HEK293 (cell line): ENCODE data around the gene CD300LB.

Experiments used
- CTCF ChIA-PET: fragments of 350-600 bp; formaldehyde crosslinking; extraction: SDS; loops from one replicate; lab custom pipeline; 2021; ENCODE audit warnings: antibody characterized with exemption; lab: Yijun Ruan, JAX
- POLR2A ChIA-PET: fragments of 300-600 bp; formaldehyde crosslinking; extraction: SDS; loops from one replicate; lab custom pipeline; 2020; ENCODE audit warnings: antibody characterized with exemption, inconsistent platforms; lab: Yijun Ruan, JAX
- H3K27ac ChIP-seq: fragments of 200-500 bp; sonication (Bioruptor generic); 2 replicates; pipeline ENCODE4 v1.5.1; 2014; ENCODE audit warnings: low read depth, low read length, control low read depth, inconsistent platforms; ENCODE audit errors: extremely low read depth
- H3K36me3 ChIP-seq, 2 experiments: fragments of 200-500 bp in 1 of 2; sonication (Bioruptor generic) in 1 of 2; 1 replicate in 1 of 2; 2 replicates in 1 of 2; pipeline ENCODE4 v1.5.1; 2014 to 2017; ENCODE audit warnings: inconsistent platforms in 2 of 2, low read length in 2 of 2; ENCODE audit not compliant: control insufficient read depth in 2 of 2, insufficient read depth in 1 of 2
- H3K4me1 ChIP-seq: fragments of 200-500 bp; sonication (Bioruptor generic); 2 replicates; pipeline ENCODE4 v1.5.1; 2014; ENCODE audit warnings: mild to moderate bottlenecking, low read length, inconsistent platforms; ENCODE audit not compliant: control insufficient read depth, insufficient read depth
- H3K4me3 ChIP-seq: 2 replicates; pipeline ENCODE4 v1.5.1; 2011; ENCODE audit warnings: low read depth, mild to moderate bottlenecking, control low read depth, low read length, moderate library complexity
- H3K9me3 ChIP-seq: fragments of 200-500 bp; sonication (Bioruptor generic); 2 replicates; pipeline ENCODE4 v1.5.1; 2014; ENCODE audit warnings: low read depth, low read length, inconsistent platforms; ENCODE audit not compliant: control insufficient read depth, insufficient read depth
- BCL11A ChIP-seq: fragments of 450-650 bp; formaldehyde crosslinking; IDR thresholded peaks from 2 replicates; pipeline ENCODE4 v1.5.1; 2016; ENCODE audit warnings: low read depth, missing biosample characterization, missing genetic modification characterization
- FEZF1 ChIP-seq: fragments of 450-650 bp; formaldehyde crosslinking; IDR thresholded peaks from 2 replicates; pipeline ENCODE4 v1.5.1; 2016; ENCODE audit warnings: missing biosample characterization, missing genetic modification characterization
- PRDM10 ChIP-seq: fragments of 450-650 bp; formaldehyde crosslinking; IDR thresholded peaks from 2 replicates; pipeline ENCODE4 v1.5.1; 2016; ENCODE audit warnings: missing biosample characterization, missing genetic modification characterization
- ZFP37 ChIP-seq: fragments of 450-650 bp; formaldehyde crosslinking; IDR thresholded peaks from 2 replicates; pipeline ENCODE4 v1.5.1; 2016; ENCODE audit warnings: missing biosample characterization, missing genetic modification characterization
- ZNF146 ChIP-seq: fragments of 450-650 bp; formaldehyde crosslinking; IDR thresholded peaks from 2 replicates; pipeline ENCODE4 v1.5.1; 2016; ENCODE audit warnings: missing biosample characterization, missing genetic modification characterization
- ZNF24 ChIP-seq: fragments of 450-650 bp; formaldehyde crosslinking; IDR thresholded peaks from 2 replicates; pipeline ENCODE4 v1.5.1; 2016; ENCODE audit warnings: missing biosample characterization, missing genetic modification characterization
- ZNF292 ChIP-seq: fragments of 450-650 bp; formaldehyde crosslinking; IDR thresholded peaks from 2 replicates; pipeline ENCODE4 v1.5.1; 2016; ENCODE audit warnings: low read depth, missing biosample characterization, missing genetic modification characterization, borderline replicate concordance
- ZNF311 ChIP-seq: fragments of 450-650 bp; formaldehyde crosslinking; IDR thresholded peaks from 2 replicates; pipeline ENCODE4 v1.5.1; 2017; ENCODE audit warnings: missing biosample characterization, missing genetic modification characterization, borderline replicate concordance
- ZNF354C ChIP-seq: fragments of 450-650 bp; formaldehyde crosslinking; IDR thresholded peaks from 2 replicates; pipeline ENCODE4 v1.5.1; 2016; ENCODE audit warnings: missing biosample characterization, missing genetic modification characterization, low read depth, borderline replicate concordance
- ZNF548 ChIP-seq: fragments of 450-650 bp; formaldehyde crosslinking; IDR thresholded peaks from 2 replicates; pipeline ENCODE4 v1.5.1; 2016; ENCODE audit warnings: missing biosample characterization, missing genetic modification characterization
- ZNF621 ChIP-seq: fragments of 450-650 bp; formaldehyde crosslinking; IDR thresholded peaks from 2 replicates; pipeline ENCODE4 v1.5.1; 2017; ENCODE audit warnings: missing biosample characterization, missing genetic modification characterization
- ZNF624 ChIP-seq: fragments of 450-650 bp; formaldehyde crosslinking; IDR thresholded peaks from 2 replicates; pipeline ENCODE4 v1.5.1; 2017; ENCODE audit warnings: missing biosample characterization, missing genetic modification characterization
- ZNF654 ChIP-seq: fragments of 450-650 bp; formaldehyde crosslinking; IDR thresholded peaks from 2 replicates; pipeline ENCODE4 v1.5.1; 2016; ENCODE audit warnings: low read depth, missing biosample characterization, missing genetic modification characterization
- ZNF670 ChIP-seq: fragments of 450-650 bp; formaldehyde crosslinking; IDR thresholded peaks from 2 replicates; pipeline ENCODE4 v1.5.1; 2016; ENCODE audit warnings: missing biosample characterization, missing genetic modification characterization, low read depth
- ZNF768 ChIP-seq: fragments of 450-650 bp; formaldehyde crosslinking; IDR thresholded peaks from 2 replicates; pipeline ENCODE4 v1.5.1; 2018; ENCODE audit warnings: missing biosample characterization, mild to moderate bottlenecking, missing genetic modification characterization
- ZNF791 ChIP-seq: fragments of 450-650 bp; formaldehyde crosslinking; IDR thresholded peaks from 2 replicates; pipeline ENCODE4 v1.5.1; 2016; ENCODE audit warnings: missing biosample characterization, missing genetic modification characterization
- ZSCAN23 ChIP-seq: fragments of 450-650 bp; formaldehyde crosslinking; IDR thresholded peaks from 2 replicates; pipeline ENCODE4 v1.5.1; 2016; ENCODE audit warnings: missing biosample characterization, missing genetic modification characterization
- ZSCAN30 ChIP-seq: fragments of 450-650 bp; IDR thresholded peaks from 2 replicates; pipeline ENCODE4 v1.5.1; 2018; ENCODE audit warnings: missing biosample characterization, mild to moderate bottlenecking, missing genetic modification characterization, moderate library complexity
- TF ChIP-seq, protein P1 (sequence below): fragments of 450-650 bp; formaldehyde crosslinking; IDR thresholded peaks from 2 replicates; pipeline ENCODE4 v1.5.1; 2016; ENCODE audit warnings: missing biosample characterization, missing genetic modification characterization, borderline replicate concordance
- TF ChIP-seq, protein P2 (sequence below): fragments of 450-650 bp; formaldehyde crosslinking; conservative IDR thresholded peaks from 2 replicates; pipeline ENCODE4 v1.5.1; 2016; ENCODE audit warnings: low read depth, missing biosample characterization, missing genetic modification characterization
- TF ChIP-seq, protein P3 (sequence below): fragments of 450-650 bp; formaldehyde crosslinking; IDR thresholded peaks from 2 replicates; pipeline ENCODE4 v1.5.1; 2016; ENCODE audit warnings: missing biosample characterization, missing genetic modification characterization

Gene CD300LB

DNA sequence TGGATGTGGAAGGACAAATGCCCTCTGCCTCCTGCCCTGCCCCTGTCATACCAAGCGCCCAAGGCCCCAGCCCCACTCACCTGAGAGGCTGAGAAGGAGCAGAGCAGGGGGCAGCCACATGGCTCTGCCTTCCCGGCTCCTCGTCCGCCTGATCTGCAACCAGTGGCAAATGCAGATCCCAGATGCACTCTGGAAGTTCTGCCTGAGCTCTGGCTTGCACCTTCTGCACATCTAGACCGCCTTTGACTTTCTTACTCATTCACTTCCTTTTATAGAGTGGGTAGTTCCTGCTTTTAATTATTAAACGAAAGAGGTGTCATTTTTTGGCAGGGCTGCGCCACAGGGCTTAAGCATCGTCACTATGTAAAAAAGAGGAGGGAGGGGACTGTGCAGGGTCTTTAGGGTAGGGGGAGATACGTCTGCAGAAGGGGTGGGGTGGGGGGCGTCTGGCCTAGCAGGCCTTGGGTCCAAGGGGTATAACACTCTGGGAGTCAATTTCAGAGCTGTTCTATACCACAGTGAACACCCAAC is at the start of gene CD300LB:
CD300LB (minus strand) TSS at position 245 of the 531 bp plus-strand sequence; CDS start at position 120, 125 bp downstream.
- POLR2A ChIA-PET: interaction anchor here (0.6 kb wide), 1 partner anchor 88 kb away, joined by 9 read pairs; no protein-coding TSS in a partner anchor

DNA sequence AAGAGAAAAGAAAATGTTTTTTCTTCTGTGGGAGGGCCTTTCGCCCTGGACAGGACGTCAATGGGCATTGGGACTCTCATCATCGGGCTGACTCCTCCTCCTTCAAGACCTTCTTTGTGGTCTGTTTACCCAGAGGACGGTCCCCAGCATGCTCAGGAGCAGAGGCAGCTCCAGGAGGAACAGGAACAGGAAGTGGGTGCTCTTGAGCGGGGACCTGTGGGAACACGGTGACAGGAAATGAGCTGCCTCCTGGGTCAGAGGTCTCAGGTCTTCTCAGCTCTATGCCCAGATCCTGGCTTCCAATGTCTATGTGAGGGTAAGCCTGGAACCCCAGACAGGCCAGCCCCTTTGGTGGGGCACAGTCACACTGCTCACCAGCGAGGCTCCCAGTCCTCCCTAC is 48.6 kb upstream of the CD300LB start:
- POLR2A ChIA-PET: no interaction called here
- Histone ChIP-seq H3K4me1 (no peaks in the 10 kb centered on the region), H3K27ac (no peak overlapping the region), H3K4me3 (no peak overlapping the region), H3K36me3 (no peaks in the 10 kb centered on the region), H3K9me3 (no peaks in the 10 kb centered on the region)
- CTCF ChIA-PET: interaction anchor here (2.3 kb wide), 1 partner anchor 14 kb away, joined by 9 read pairs; no protein-coding TSS in a partner anchor
- TF ChIP-seq ZSCAN23 (tag by site-specific recombination) (no peak), BCL11A (no peak), ZFP37 (tag by site-specific recombination) (no peak), ZNF292 (tag by site-specific recombination) (no peak), ZNF791 (tag by site-specific recombination) (no peak), PRDM10 (tag by site-specific recombination) (no peak), ZNF24 (no peak), ZNF624 (tag by site-specific recombination) (no peak), ZNF354C (tag by site-specific recombination) (no peak), FEZF1 (tag by site-specific recombination) (no peak)
- TF ChIP-seq, protein P1, sequence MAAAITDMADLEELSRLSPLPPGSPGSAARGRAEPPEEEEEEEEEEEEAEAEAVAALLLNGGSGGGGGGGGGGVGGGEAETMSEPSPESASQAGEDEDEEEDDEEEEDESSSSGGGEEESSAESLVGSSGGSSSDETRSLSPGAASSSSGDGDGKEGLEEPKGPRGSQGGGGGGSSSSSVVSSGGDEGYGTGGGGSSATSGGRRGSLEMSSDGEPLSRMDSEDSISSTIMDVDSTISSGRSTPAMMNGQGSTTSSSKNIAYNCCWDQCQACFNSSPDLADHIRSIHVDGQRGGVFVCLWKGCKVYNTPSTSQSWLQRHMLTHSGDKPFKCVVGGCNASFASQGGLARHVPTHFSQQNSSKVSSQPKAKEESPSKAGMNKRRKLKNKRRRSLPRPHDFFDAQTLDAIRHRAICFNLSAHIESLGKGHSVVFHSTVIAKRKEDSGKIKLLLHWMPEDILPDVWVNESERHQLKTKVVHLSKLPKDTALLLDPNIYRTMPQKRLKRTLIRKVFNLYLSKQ (tag by site-specific recombination): no peak

More for the DNA sequence above, at the start of gene CD300LB:
- CTCF ChIA-PET: interaction anchor here (0.6 to 1.9 kb wide), 2 partner anchors 8 to 38 kb away, joined by 3 to 4 read pairs; no protein-coding TSS in a partner anchor
- H3K4me3 ChIP-seq: no peak within 1 kb of the TSS
- H3K27ac ChIP-seq: no peak within 1 kb of the TSS
- H3K4me1 ChIP-seq: no peaks in the 10 kb centered on the region
- no peaks in the 10 kb centered on the region for H3K36me3 ChIP-seq
- no peak for TF ChIP-seq ZNF624 (tag by site-specific recombination)
- TF ChIP-seq, protein P2, sequence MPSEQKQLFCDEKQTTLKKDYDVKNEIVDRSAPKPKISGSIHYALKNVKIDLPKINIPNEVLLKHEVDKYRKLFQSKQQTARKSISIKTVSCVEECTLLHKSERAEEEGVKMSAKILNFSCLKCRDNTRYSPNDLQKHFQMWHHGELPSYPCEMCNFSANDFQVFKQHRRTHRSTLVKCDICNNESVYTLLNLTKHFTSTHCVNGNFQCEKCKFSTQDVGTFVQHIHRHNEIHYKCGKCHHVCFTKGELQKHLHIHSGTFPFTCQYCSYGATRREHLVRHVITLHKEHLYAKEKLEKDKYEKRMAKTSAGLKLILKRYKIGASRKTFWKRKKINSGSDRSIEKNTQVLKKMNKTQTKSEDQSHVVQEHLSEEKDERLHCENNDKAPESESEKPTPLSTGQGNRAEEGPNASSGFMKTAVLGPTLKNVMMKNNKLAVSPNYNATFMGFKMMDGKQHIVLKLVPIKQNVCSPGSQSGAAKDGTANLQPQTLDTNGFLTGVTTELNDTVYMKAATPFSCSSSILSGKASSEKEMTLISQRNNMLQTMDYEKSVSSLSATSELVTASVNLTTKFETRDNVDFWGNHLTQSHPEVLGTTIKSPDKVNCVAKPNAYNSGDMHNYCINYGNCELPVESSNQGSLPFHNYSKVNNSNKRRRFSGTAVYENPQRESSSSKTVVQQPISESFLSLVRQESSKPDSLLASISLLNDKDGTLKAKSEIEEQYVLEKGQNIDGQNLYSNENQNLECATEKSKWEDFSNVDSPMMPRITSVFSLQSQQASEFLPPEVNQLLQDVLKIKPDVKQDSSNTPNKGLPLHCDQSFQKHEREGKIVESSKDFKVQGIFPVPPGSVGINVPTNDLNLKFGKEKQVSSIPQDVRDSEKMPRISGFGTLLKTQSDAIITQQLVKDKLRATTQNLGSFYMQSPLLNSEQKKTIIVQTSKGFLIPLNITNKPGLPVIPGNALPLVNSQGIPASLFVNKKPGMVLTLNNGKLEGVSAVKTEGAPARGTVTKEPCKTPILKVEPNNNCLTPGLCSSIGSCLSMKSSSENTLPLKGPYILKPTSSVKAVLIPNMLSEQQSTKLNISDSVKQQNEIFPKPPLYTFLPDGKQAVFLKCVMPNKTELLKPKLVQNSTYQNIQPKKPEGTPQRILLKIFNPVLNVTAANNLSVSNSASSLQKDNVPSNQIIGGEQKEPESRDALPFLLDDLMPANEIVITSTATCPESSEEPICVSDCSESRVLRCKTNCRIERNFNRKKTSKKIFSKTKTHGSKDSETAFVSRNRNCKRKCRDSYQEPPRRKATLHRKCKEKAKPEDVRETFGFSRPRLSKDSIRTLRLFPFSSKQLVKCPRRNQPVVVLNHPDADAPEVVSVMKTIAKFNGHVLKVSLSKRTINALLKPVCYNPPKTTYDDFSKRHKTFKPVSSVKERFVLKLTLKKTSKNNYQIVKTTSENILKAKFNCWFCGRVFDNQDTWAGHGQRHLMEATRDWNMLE: no peak
- TF ChIP-seq ZNF146: no peak
- no peak for TF ChIP-seq ZSCAN30 (tag by site-specific recombination)
- TF ChIP-seq ZNF621 (tag by site-specific recombination): no peak
- TF ChIP-seq ZNF548 (tag by site-specific recombination): no peak
- TF ChIP-seq ZNF670 (tag by site-specific recombination): no peak
- no peak for TF ChIP-seq ZNF311
- no peak for TF ChIP-seq ZNF654
- TF ChIP-seq ZNF768 (tag by site-specific recombination): no peak
- TF ChIP-seq, protein P3, sequence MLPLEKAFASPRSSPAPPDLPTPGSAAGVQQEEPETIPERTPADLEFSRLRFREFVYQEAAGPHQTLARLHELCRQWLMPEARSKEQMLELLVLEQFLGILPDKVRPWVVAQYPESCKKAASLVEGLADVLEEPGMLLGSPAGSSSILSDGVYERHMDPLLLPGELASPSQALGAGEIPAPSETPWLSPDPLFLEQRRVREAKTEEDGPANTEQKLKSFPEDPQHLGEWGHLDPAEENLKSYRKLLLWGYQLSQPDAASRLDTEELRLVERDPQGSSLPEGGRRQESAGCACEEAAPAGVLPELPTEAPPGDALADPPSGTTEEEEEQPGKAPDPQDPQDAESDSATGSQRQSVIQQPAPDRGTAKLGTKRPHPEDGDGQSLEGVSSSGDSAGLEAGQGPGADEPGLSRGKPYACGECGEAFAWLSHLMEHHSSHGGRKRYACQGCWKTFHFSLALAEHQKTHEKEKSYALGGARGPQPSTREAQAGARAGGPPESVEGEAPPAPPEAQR (tag by site-specific recombination): no peak
- TF ChIP-seq, all 188 proteins: peak for 0
- no peaks in the 10 kb centered on the region for H3K9me3 ChIP-seq
